Measurements from ENCODE around the gene CIC.
"Not testable (repeated sequence)": the region's sequence is repeated elsewhere in the genome, so short reads cannot be mapped to it uniquely, and the experiment has no call there.

The CIC gene

DNA sequence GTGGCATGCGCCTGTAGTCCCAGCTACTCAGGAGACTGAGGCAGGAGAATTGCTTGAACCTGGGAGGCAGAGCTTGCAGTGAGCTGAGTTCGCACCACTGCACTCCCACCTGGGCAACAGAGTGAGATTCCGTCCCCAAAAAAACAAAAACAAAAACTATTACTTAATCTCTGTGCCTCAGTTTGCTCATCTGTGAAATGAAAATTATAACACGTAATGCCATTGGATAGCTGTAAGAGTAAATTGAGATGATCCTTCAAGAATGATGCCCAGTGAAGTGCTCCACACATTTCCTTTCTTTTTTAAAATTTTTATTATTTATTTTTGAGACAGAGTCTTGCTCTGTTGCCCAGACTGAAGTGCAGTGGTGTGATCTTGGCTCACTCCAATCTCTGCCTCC lies 70.9 kb downstream of the CIC start:
- H3K4me2 ChIP-seq (ENCODE audit: low read length); H3K9me3 ChIP-seq (ENCODE audit: insufficient read depth, low read length); H3K4me1 ChIP-seq (ENCODE audit: low read length); H4K20me1 ChIP-seq (ENCODE audit: insufficient read depth, low read length); H3K4me3 ChIP-seq (ENCODE audit: low read length); H2AFZ ChIP-seq (ENCODE audit: low read depth, low read length); H3K27ac ChIP-seq (ENCODE audit: low read length); H3K9ac ChIP-seq (ENCODE audit: low read length); H3K36me3 ChIP-seq (replicated peaks; ENCODE audit: low read depth, low read length); H3K27me3 ChIP-seq (ENCODE audit: low read depth, low read length); H3K79me2 ChIP-seq (ENCODE audit: low read length): not testable (repeated sequence)

DNA sequence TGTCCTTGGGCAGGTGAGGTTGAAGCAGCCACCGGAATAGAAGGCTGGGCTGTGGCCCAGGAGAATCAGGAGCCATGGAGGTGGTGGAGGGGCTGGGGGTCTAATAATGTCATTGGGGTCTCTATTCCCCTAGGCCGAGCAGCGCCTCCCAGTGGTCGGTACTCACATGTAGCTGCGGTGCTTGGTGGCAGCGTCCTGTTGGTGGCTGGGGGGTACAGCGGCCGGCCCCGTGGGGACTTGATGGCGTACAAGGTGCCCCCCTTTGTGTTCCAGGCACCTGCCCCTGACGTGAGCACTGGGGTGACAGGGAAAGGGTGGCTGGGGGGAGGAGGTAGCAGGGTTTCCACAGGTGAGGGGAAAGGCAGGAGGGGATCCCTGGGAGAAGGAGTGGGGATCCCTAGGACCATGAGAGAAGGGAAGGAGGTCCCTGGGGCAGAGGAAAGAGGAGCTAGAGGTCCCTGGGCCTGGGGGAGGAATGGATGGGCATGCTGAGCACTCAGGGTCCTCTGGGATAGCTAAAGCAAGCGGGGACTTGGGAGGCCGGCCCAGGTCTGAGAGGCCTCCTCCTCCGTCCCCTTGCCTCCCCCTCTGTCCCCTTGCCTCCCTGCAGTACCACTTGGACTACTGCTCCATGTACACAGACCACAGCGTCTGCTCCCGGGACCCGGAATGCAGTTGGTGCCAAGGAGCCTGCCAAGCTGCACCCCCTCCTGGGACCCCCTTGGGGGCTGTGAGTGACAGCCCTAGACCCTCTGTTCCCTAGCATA lies 74.5 kb downstream of the CIC start:
- TF ChIP-seq, protein P1, sequence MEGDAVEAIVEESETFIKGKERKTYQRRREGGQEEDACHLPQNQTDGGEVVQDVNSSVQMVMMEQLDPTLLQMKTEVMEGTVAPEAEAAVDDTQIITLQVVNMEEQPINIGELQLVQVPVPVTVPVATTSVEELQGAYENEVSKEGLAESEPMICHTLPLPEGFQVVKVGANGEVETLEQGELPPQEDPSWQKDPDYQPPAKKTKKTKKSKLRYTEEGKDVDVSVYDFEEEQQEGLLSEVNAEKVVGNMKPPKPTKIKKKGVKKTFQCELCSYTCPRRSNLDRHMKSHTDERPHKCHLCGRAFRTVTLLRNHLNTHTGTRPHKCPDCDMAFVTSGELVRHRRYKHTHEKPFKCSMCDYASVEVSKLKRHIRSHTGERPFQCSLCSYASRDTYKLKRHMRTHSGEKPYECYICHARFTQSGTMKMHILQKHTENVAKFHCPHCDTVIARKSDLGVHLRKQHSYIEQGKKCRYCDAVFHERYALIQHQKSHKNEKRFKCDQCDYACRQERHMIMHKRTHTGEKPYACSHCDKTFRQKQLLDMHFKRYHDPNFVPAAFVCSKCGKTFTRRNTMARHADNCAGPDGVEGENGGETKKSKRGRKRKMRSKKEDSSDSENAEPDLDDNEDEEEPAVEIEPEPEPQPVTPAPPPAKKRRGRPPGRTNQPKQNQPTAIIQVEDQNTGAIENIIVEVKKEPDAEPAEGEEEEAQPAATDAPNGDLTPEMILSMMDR (IDR thresholded peaks at IDR 0.05; ENCODE audit: low read depth, low read length) = peak; percentile 36
- no peak for TF ChIP-seq EZH2phosphoT487 (IDR thresholded peaks at IDR 0.05; ENCODE audit: low read depth)
- H3K9ac ChIP-seq (ENCODE audit: low read length) = no peak overlapping the region
- peaks cover 10% of the 10 kb centered on the region for H3K36me3 ChIP-seq (replicated peaks; ENCODE audit: low read depth, low read length)
- no peak overlapping the region for H2AFZ ChIP-seq (ENCODE audit: low read depth, low read length)
- no peaks in the 10 kb centered on the region for H3K79me2 ChIP-seq (ENCODE audit: low read length)
- no peaks in the 10 kb centered on the region for H3K9me3 ChIP-seq (ENCODE audit: insufficient read depth, low read length)
- no peak overlapping the region for H3K27ac ChIP-seq (ENCODE audit: low read length)
- H4K20me1 ChIP-seq (ENCODE audit: insufficient read depth, low read length) = no peaks in the 10 kb centered on the region
- no peak overlapping the region for H3K4me3 ChIP-seq (ENCODE audit: low read length)
- no peaks in the 10 kb centered on the region for H3K27me3 ChIP-seq (ENCODE audit: low read depth, low read length)
- H3K4me2 ChIP-seq (ENCODE audit: low read length) = no peak overlapping the region
- H3K4me1 ChIP-seq (ENCODE audit: low read length) = peaks cover 6% of the 10 kb centered on the region

DNA sequence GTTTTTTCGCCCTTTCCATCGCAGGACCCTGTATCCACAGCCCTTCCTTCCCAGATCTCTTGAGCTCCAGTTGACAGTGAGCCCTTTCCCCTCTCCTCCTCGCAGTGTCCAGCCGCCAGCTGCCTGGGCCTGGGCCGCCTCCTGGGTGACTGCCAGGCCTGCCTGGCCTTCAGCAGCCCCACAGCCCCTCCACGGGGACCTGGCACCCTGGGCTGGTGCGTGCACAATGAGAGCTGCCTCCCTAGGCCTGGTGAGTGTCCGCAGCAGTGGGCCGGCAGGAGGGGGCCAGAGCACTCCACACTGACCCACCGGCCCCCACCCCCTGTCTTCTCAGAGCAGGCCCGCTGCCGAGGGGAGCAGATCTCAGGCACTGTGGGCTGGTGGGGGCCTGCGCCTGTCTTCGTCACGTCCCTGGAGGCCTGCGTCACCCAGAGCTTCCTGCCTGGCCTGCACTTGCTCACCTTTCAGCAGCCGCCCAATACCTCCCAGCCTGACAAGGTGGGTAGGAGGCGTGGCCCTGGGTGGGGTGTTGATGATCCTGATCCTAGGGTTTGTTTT lies 75.4 kb downstream of the CIC start:
- H3K36me3 ChIP-seq (replicated peaks; ENCODE audit: low read depth, low read length) = peaks cover 10% of the 10 kb centered on the region
- H3K79me2 ChIP-seq (ENCODE audit: low read length) = no peaks in the 10 kb centered on the region
- H4K20me1 ChIP-seq (ENCODE audit: insufficient read depth, low read length) = no peaks in the 10 kb centered on the region
- no peak overlapping the region for H2AFZ ChIP-seq (ENCODE audit: low read depth, low read length)
- H3K9me3 ChIP-seq (ENCODE audit: insufficient read depth, low read length) = no peaks in the 10 kb centered on the region
- H3K4me3 ChIP-seq (ENCODE audit: low read length) = no peak overlapping the region
- H3K27me3 ChIP-seq (ENCODE audit: low read depth, low read length) = no peaks in the 10 kb centered on the region
- no peak overlapping the region for H3K4me2 ChIP-seq (ENCODE audit: low read length)
- H3K9ac ChIP-seq (ENCODE audit: low read length) = no peak overlapping the region
- peaks cover 2% of the 10 kb centered on the region for H3K4me1 ChIP-seq (ENCODE audit: low read length)
- H3K27ac ChIP-seq (ENCODE audit: low read length) = no peak overlapping the region
- TF ChIP-seq, protein P1 (IDR thresholded peaks at IDR 0.05; ENCODE audit: low read depth, low read length) = no peak
- no peak for TF ChIP-seq EZH2phosphoT487 (IDR thresholded peaks at IDR 0.05; ENCODE audit: low read depth)

Data from OCI-LY3 (cell line).